GM18868 (cell line): ENCODE data around the gene OGFOD3.

Experiments used
- ATAC-seq: cut with Tn5 transposase; IDR thresholded peaks from one replicate; pipeline ENCODE4 v1.9.1; 2021; ENCODE audit warnings: mild to moderate bottlenecking, moderate library complexity; ENCODE audit not compliant: unreplicated experiment

Gene OGFOD3

GRCh38 chr17:82339634-82340580, 78.5 kb downstream of the OGFOD3 start:
- ATAC-seq = no peak
